ENCODE data around the gene MIDN.

- TF ChIP-seq POLR2A (IDR thresholded peaks at IDR 0.05), result no peak
- TF ChIP-seq CTCF (IDR thresholded peaks at IDR 0.05), result no peak
Measured at GRCh38 chr19:1258163-1258492, 9.7 kb downstream of the MIDN start.
